HEK293T (cell line): Measurements from ENCODE around the gene YBX3.

ENCODE experiments used
- BHLHE40 ChIP-seq: fragments of 450-650 bp; IDR thresholded peaks from 2 replicates; pipeline ENCODE4 v1.6.1; 2016; ENCODE audit warnings: mild to moderate bottlenecking, moderate library complexity, borderline replicate concordance
- L3MBTL2 ChIP-seq: fragments of 450-650 bp; conservative IDR thresholded peaks from 2 replicates; pipeline ENCODE4 v1.6.1; 2016; ENCODE audit warnings: mild to moderate bottlenecking
- ZNF384 ChIP-seq: fragments of 450-650 bp; IDR thresholded peaks from 2 replicates; pipeline ENCODE4 v1.6.1; 2016

GRCh38 chr12:10688042-10688441, 35.1 kb downstream of the YBX3 start:
- no peak for TF ChIP-seq L3MBTL2
- TF ChIP-seq BHLHE40: no peak
- no peak for TF ChIP-seq ZNF384
